Measurements from ENCODE around the gene RMDN2. TPM values are rescaled to one million over a fixed set of nuclear protein-coding genes. Genes with fewer than 3 reads are reported as not detected.

Gene RMDN2
- total RNA-seq, 3 donors from 2014 or later (not counting 1 experiment from before 2014, with no cell fraction given), result 8.4 to 10.9 (median 8.4) TPM

DNA sequence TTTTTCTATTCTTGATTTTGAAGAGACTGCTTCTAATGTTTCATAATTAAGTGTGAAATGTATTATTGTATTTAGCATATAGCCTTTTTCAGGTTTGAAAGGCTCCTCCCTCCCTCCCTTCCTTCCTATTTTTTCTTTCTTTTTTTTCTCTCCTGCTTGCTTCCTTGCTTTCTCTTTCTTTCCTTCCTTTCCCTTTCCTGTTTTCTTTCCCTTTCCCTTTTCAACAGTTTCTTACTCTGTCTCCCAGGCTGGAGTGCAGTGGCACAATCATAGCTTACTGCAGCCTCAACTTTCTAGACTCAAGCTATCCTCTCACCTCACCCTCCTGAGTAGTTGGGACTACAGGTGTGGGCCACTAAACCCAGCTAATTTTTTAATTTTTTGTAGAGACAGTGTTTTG is 44.6 kb downstream of the RMDN2 start:
- TF ChIP-seq, protein P1, sequence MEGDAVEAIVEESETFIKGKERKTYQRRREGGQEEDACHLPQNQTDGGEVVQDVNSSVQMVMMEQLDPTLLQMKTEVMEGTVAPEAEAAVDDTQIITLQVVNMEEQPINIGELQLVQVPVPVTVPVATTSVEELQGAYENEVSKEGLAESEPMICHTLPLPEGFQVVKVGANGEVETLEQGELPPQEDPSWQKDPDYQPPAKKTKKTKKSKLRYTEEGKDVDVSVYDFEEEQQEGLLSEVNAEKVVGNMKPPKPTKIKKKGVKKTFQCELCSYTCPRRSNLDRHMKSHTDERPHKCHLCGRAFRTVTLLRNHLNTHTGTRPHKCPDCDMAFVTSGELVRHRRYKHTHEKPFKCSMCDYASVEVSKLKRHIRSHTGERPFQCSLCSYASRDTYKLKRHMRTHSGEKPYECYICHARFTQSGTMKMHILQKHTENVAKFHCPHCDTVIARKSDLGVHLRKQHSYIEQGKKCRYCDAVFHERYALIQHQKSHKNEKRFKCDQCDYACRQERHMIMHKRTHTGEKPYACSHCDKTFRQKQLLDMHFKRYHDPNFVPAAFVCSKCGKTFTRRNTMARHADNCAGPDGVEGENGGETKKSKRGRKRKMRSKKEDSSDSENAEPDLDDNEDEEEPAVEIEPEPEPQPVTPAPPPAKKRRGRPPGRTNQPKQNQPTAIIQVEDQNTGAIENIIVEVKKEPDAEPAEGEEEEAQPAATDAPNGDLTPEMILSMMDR (IDR thresholded peaks at IDR 0.05), result no peak
- H3K9me3 ChIP-seq (ENCODE audit: control insufficient read depth, insufficient read depth, low read length), result peaks cover 5% of the 10 kb centered on the region
- DNase-seq (no peak), ATAC-seq (no peak)
- H3K27ac Mint-ChIP-seq, result no peak overlapping the region
- H3K27me3 Mint-ChIP-seq (ENCODE audit: low read depth in 2 of 2), result no peaks in the 10 kb centered on the region
- no peak overlapping the region for H3K4me3 Mint-ChIP-seq
- H3K27ac ChIP-seq (ENCODE audit: low read length), result no peak overlapping the region
- H3K4me1 ChIP-seq (ENCODE audit: control insufficient read depth, insufficient read depth, low read length), result no peaks in the 10 kb centered on the region
- H3K9me3 Mint-ChIP-seq, result no peaks in the 10 kb centered on the region
- no peaks in the 10 kb centered on the region for H3K36me3 ChIP-seq (ENCODE audit: control insufficient read depth, insufficient read depth, low read length)
- intact Hi-C loops (cut with micrococcal nuclease), result loop anchor here (5.0 kb wide), 1 partner anchor 42 kb away; the partner anchor contains the start of gene RMDN2
- H3K4me3 ChIP-seq (ENCODE audit: low read length), result no peak overlapping the region
- peaks cover 0 to 5% of the 10 kb centered on the region in 2 donors for H3K4me1 Mint-ChIP-seq
- no peaks in the 10 kb centered on the region for H3K27me3 ChIP-seq (ENCODE audit: control insufficient read depth, insufficient read depth, low read length)
- H3K36me3 Mint-ChIP-seq, result peaks cover 13% of the 10 kb centered on the region

DNA sequence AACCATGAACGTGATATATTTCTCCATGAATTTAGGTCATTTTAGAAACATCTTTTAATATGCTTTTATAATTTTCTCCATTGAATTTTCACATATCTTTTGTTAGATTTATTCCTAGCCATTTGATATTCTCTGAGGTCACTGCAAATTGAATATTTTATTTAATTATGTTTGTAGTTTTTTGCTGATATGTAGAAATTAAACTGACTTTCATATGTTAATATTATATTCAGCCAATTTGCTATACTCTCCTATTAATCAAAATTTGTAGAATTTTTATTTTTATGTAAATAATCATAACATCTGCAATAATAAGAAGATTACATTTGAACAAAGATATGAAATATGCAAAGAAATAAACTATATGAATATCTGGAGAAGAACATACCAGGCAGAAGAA is 46.9 kb downstream of the RMDN2 start:
- intact Hi-C loops (cut with micrococcal nuclease), result no loop called here
- H3K4me3 ChIP-seq (ENCODE audit: low read length), result no peak overlapping the region
- Mint-ChIP-seq H3K4me3 (no peak overlapping the region), H3K9me3 (no peaks in the 10 kb centered on the region), H3K36me3 (peaks cover 5% of the 10 kb centered on the region), H3K4me1 (peaks cover 13 to 20% of the 10 kb centered on the region in 2 donors), H3K27ac (no peak overlapping the region), H3K27me3 (ENCODE audit: low read depth in 2 of 2) (no peaks in the 10 kb centered on the region)
- DNase-seq, result no peak
- H3K36me3 ChIP-seq (ENCODE audit: control insufficient read depth, insufficient read depth, low read length), result no peaks in the 10 kb centered on the region
- no peaks in the 10 kb centered on the region for H3K4me1 ChIP-seq (ENCODE audit: control insufficient read depth, insufficient read depth, low read length)
- TF ChIP-seq, protein P1 (IDR thresholded peaks at IDR 0.05), result no peak
- H3K27ac ChIP-seq (ENCODE audit: low read length), result no peak overlapping the region
- ATAC-seq, result no peak
- H3K9me3 ChIP-seq (ENCODE audit: control insufficient read depth, insufficient read depth, low read length), result no peaks in the 10 kb centered on the region
- H3K27me3 ChIP-seq (ENCODE audit: control insufficient read depth, insufficient read depth, low read length), result no peaks in the 10 kb centered on the region
- WGBS (ENCODE audit: insufficient coverage), result no CpG with 5 or more reads among the region's 1 CpG

DNA sequence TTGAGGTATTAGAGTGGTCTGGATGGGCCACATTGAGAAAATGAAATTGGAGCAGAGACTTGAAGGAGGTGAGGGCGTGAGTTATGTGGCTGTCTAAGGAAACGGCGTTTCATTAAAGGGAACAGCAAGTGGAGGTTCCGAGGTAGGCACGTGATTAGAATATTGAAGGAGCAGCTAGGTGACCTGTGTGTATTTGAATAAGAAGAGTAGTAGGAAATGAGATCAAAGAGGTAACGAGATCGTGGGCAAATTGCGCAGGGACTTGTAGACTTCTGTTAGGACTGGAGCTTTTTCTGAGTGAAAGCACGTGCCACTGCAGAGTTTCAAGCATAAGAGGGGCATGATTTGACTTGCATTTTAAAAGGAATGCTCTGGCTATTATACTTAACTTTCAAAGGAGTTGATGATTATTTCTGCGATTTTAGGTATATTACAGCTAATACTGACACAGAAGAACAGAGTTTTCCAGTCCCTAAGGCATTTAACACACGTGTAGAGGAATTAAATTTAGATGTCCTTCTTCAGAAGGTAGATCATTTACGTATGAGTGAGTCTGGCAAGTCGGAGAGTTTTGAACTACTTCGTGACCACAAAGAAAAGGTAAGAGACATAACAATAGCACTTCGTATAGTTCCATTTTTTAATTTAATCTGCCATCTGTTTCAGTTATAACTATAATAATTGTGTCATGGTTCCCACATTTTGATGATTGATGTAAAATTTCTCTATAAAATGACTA is 48.7 kb downstream of the RMDN2 start:
- Histone ChIP-seq H3K9me3 (ENCODE audit: control insufficient read depth, insufficient read depth, low read length) (no peaks in the 10 kb centered on the region), H3K4me1 (ENCODE audit: control insufficient read depth, insufficient read depth, low read length) (no peaks in the 10 kb centered on the region), H3K4me3 (ENCODE audit: low read length) (no peak overlapping the region), H3K36me3 (ENCODE audit: control insufficient read depth, insufficient read depth, low read length) (no peaks in the 10 kb centered on the region), H3K27ac (ENCODE audit: low read length) (no peak overlapping the region), H3K27me3 (ENCODE audit: control insufficient read depth, insufficient read depth, low read length) (no peaks in the 10 kb centered on the region)
- H3K27me3 Mint-ChIP-seq (ENCODE audit: low read depth in 2 of 2), result no peaks in the 10 kb centered on the region
- TF ChIP-seq, protein P1 (IDR thresholded peaks at IDR 0.05), result no peak
- H3K4me1 Mint-ChIP-seq, result peaks cover 13 to 20% of the 10 kb centered on the region in 2 donors
- 93% methylated on average over 13 of the region's 15 CpGs for WGBS (ENCODE audit: insufficient coverage)
- ATAC-seq (no peak), DNase-seq (no peak)
- H3K27ac Mint-ChIP-seq, result no peak overlapping the region
- no peaks in the 10 kb centered on the region for H3K36me3 Mint-ChIP-seq
- intact Hi-C loops (cut with micrococcal nuclease), result no loop called here
- H3K9me3 Mint-ChIP-seq, result no peaks in the 10 kb centered on the region
- no peak overlapping the region for H3K4me3 Mint-ChIP-seq

GRCh38 chr2:37975808-37976207 is 50.7 kb downstream of the RMDN2 start:
- no peaks in the 10 kb centered on the region for H3K9me3 ChIP-seq (ENCODE audit: control insufficient read depth, insufficient read depth, low read length)
- no peak overlapping the region for H3K27ac ChIP-seq (ENCODE audit: low read length)
- WGBS (ENCODE audit: insufficient coverage), result 20% methylated on average over 1 of the region's 2 CpGs
- H3K36me3 ChIP-seq (ENCODE audit: control insufficient read depth, insufficient read depth, low read length), result no peaks in the 10 kb centered on the region
- intact Hi-C loops (cut with micrococcal nuclease), result no loop called here
- DNase-seq (no peak), ATAC-seq (peak; percentile 83 to 96 (median 86))
- H3K4me3 ChIP-seq (ENCODE audit: low read length), result no peak overlapping the region
- Mint-ChIP-seq H3K9me3 (no peaks in the 10 kb centered on the region), H3K4me1 (peaks cover 13 to 20% of the 10 kb centered on the region in 2 donors), H3K27ac (peak overlapping the region; percentile 71 to 74), H3K27me3 (ENCODE audit: low read depth in 2 of 2) (no peaks in the 10 kb centered on the region), H3K4me3 (peak overlapping the region; percentile 75), H3K36me3 (no peaks in the 10 kb centered on the region)
- H3K4me1 ChIP-seq (ENCODE audit: control insufficient read depth, insufficient read depth, low read length), result no peaks in the 10 kb centered on the region
- no peaks in the 10 kb centered on the region for H3K27me3 ChIP-seq (ENCODE audit: control insufficient read depth, insufficient read depth, low read length)
- TF ChIP-seq, protein P1 (IDR thresholded peaks at IDR 0.05), result no peak

Measured in natural killer cell (primary cell).